GM18520 (cell line): ENCODE data around the gene ARHGAP40.
"Not testable (repeated sequence)": the region's sequence is repeated elsewhere in the genome, so short reads cannot be mapped to it uniquely, and the experiment has no call there.

ENCODE experiments used
- ATAC-seq: cut with Tn5 transposase; IDR thresholded peaks from one replicate; pipeline ENCODE4 v1.9.1; 2021; ENCODE audit not compliant: unreplicated experiment

The ARHGAP40 gene

DNA sequence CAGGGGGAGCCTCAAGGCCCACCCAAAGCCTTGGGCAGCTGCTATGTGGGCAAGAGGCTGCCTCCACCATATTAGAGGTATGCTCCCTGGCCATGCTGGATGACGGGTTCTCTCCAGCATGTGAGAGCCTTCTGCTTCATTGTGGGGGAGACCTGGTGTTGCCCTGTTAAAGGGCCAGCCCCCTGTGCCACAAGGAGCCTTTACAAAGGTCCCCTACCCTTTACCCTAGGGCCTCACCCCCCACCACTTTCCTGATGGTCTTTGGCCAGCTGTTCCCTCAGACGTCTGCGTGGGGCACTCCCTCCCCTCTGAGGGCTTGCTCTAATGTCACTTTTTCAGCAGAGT is 15.5 kb upstream of the ARHGAP40 start:
- ATAC-seq = no peak

DNA sequence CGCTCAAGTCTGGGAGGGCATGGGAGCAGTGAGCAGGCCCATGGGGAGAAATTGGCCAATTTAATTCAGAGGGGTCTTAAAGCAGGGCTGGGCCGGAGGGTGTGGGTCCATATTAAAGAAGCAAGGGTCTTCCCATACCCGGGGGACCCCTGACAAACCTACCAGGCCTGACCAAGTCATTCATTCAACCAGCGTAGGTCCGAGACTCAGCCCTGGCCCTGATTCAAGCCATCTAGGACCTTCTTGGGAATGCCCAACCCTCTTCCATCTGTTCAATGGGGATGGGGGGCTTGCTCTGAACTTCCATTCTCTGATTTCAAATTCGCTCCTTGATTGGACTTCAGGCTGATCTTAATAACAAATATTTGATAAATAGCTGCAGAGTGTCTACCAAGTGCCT is 13.3 kb upstream of the ARHGAP40 start:
- ATAC-seq = no peak

DNA sequence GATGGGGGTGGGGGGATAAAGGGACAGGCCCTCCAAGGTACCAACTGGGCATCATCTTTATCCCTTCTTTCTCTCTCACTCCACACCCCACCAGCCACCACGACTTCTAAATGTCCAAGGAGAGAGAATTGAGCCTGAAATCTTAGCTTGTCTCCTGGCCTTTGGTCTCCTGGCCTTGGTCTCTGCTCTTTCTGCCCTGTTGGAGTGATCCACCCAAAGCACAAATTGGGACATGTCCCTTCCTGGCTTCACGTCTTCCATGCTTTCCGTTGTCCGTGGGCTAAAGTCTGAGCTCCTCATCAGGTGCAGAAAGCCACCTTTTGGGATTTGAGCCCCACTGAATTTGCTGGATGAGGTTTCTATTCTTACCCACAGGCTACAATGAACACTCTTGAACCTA is 12.3 kb upstream of the ARHGAP40 start:
- no peak for ATAC-seq

DNA sequence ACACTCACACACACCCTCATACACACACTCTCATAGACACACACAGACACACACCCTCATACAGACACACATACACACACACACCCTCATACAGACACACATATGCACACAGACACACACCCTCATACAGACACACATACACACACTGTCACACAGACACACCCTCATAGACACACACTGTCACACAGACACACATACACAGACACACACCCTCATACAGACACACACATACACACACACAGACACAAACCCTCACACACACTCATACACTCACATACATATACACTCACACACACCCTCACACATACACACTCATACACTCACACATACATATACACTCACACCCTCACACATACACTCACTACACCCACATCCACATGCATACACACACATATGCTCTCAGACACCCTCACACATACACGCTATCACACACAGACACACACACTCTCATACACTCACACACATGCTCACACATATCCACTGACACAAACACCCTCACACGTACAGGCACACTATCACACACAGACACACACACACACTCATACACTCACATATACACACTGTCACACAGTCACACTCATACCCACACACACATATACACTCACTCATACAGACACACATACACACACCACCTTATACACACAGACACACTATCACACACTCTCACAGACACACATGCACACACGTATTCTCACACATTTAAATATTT is 11.5 kb upstream of the ARHGAP40 start:
- no peak for ATAC-seq

DNA sequence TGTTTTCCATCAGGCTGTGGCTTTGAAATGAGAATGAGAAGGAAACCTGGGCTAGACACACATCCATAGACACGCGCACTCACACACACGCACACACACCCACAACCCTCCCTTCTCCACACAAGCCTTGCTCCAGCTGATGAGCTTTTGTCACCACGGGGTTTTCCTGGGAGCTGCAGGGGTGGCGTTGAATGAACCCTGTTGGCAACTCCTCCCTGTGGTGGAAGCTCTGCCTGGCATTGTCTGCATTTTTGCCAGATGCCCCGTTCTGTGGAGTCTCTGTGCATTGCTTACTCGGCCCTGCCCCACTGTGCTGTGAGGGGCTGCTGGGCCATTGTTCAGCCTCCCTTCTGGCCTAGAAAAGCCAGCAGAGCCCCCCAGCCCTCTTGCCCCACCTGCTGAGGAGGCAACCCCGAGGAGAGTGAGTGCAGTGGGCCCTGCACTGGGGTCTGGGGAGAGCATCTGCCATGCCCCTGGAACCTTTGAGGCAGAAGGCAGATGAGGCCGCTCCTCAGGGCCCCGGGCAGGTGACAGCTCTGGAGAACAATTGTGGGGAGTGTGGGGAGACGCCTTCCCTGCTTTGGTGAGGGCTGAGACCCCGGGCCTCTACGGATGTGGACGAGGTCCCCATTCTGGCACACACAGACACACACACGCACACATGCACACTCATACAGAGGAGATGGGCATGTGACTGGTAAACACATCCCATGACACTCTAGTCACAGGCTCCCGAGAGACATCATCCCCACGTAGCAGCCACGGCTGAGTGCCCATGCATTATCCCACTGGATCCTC is 10.7 kb upstream of the ARHGAP40 start:
- no peak for ATAC-seq

DNA sequence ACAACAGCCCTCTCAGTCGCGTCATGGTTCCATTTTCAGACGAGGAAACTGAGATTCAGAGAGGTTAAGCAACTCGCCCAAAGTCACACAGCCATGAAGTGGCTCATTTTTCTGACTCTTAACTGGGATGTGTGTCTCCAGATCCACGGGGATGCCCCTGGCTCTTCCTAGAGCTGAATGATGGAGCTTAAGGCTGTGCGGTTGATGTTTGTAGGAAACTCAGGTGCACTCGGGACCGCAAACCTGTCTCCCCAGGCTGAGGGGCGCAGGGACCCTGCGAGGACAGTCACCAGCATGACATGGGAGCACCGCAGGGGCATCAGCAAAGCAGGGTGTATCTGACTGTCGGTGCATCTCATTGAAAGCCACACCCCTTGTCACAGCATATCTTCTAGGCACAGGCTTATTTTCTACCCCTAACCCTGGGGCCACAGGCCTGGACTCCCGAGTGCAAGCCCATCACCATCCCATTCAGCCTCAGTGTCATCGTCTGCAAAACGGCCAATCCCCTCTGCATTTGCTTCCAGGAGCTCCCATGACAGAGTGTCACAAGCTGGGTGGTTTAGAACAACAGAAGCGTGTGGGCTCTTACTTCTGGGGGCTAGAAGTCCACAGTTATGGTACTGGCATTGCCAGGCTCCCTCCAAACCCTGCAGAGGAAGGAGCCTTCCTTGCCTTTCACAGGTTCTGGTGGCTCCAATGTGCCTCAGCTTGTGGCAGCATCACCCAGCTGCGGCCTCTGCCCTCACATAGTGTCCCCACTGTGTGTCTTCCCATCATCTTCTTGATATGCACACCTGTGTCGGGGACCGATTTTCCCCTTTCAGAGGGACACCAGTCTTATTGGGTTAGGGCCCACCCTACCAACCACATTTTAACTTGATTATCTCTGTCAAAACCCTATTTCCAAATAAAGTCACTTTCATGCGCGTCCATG is 9.9 kb upstream of the ARHGAP40 start:
- ATAC-seq = no peak

DNA sequence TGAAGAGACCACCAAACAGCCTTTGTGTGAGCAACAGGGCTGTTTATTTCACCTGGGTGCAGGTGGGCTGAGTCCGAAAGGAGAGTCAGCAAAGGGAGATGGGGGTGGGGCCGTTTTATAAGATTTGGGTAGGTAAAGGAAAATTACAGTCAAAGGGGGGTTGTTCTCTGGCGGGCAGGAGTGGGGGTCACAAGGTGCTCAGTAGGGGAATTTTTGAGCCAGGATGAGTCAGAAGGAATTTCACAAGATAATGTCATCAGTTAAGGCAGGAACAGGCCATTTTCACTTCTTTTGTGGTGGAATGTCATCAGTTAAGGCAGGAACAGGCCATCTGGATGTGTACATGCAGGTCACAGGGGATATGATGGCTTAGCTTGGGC is 9.2 kb upstream of the ARHGAP40 start:
- ATAC-seq = not testable (repeated sequence)

DNA sequence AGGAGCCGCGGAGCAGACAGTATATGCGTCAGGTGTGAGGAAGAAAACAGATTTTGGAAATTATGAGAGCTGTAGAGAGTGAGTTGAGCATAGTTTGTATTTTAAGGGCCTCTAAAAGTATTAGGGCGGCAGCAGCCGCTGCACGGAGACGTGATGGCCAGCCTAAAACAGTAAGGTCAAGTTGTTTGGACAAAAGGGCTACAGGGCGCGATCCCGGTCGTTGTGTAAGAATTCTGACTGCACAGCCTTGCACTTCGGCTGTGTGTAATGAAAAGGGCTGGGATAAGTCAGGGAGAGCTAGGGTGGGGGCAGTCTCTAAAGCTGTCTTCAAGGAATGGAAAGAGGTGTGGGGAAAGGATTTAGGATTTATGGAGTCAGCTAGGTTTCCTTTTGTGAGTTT is 7.3 kb upstream of the ARHGAP40 start:
- ATAC-seq = not testable (repeated sequence)

DNA sequence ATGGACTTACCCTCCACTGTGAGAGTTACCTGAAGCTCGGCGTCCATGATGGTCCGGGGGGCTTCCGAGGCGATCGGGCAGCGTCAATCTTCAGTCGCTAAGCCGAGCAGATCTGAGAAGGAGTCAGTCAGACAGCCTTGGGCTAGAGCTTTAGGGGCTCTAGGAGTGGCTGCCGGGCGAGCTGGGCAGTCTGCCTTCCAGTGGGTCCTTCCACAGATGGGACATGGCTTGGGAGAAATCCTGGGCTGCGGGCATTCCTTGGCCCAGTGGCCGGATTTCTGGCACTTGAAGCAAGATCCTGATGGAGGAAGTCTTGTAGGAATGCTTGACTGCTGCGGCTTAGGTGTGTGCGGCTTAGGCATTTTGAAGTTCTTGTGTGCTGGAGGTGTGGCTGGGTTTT is 5.7 kb upstream of the ARHGAP40 start:
- ATAC-seq = not testable (repeated sequence)

DNA sequence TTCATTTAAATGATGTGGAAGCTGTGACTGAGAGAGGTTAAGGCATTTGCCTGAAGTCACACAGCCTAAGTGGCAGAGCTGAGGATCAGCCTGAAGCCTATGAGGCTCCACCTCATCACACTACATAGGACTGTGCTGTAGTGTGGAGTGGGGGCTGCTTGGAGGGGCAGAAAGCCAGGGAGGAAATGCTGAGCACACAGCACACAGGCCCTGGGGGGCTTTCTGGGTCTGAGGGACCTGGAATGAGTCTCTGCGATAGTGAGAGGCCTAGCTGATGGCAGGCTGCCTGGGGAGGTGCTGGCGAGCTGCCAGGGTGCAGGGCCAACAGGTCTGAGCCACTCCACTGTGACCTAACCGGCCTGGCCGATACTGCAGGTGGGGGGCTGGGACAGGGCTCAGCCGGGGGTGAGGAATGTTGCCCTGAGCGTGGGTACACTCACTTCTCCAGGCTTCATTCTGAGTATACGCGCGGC is 2.2 kb upstream of the ARHGAP40 start:
- no peak for ATAC-seq

DNA sequence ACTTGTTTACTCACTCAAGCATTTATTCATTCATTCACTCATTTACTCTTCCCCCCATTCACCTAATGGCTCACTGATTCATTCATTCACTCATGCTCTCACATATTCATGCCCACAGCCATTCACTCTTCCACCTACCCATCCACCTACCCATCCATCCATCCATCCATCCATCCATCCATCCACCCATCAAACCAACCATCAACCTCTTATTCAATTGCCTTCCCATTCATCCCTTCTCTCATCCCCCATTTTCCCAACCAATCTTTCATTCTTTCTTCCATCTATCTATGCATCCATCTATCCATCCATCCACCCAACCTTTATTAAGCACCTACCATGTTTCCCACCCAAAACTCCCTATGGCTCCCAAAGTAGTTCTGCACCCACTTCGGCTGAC is 1.6 kb upstream of the ARHGAP40 start:
- ATAC-seq = no peak

DNA sequence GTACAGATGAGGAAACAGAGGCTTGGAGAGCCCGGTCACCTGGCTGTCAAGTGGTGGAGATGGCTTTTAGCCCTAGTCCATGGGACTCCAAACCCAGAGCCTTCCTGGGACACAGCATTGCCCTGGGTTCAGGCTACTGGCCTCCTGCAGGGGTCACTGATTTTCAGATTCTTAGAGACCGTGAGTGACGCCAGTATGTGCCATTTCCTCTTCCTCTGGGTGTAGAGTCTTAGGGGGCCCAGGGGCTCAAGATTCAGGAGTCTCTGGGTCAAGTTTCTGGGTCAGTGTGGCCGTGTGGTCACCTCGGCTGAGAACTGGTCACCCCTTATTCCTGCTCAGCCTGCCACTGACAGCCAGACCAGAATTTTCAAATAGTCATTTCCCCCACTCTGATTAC is 574 bp downstream of the ARHGAP40 start:
- no peak for ATAC-seq

DNA sequence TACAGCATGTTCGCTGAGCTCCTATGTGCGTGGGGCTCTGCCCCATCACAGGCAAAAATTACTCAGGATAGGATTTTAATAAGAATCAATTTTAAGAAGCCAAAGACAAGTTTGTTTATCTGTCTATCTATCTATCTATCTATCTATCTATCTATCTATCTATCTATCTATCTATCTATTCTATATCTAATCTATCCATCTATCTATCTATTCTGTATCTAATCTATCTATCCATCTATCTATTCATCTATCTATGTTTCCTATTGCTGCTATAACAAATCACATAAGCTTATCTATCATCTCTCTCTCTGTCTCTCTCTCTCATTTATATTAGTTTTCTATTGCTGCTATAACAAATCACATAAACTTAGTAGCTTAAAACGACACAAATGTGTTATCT is 1.7 kb downstream of the ARHGAP40 start:
- no peak for ATAC-seq

DNA sequence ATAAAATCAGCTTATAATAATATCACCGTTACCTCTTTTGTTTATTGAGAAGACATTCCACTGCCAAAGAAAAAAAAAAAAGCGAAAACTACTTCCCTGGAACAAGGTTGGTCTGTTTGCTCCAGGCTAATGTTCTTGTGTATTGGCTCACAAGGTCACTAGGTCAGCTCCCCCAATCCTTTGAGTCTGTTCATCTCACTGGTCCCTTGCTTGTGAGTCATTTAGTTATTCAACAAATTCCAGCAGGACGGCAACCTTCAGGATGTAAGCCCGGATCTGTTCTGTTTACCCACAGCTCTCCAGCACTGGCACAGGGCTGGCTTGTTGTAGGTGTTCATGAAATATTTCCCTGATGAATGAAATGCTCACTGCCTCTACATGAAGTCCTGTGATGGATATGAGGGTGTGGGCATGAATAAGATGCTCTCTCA is 3.3 kb downstream of the ARHGAP40 start:
- ATAC-seq = no peak

DNA sequence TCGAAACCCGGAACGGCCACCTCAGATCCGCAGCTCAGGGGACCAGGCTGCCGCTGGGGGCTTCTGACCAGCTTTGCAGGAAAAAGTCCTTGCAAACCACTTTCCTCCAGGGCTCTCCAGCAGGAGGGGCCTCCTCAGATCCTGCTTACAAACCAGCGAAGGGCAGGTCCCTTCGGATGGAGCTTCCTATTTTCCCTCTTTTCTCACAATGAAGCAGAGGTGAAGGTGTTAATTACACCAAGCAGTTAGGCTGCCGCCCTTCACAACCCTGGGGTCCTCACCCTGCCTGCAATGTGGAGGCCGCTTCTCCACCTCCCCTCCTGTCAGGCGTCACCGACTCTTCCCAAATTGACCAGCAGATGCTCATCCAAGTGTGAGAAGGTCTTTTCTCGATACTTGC is 5.7 kb downstream of the ARHGAP40 start:
- ATAC-seq = no peak

DNA sequence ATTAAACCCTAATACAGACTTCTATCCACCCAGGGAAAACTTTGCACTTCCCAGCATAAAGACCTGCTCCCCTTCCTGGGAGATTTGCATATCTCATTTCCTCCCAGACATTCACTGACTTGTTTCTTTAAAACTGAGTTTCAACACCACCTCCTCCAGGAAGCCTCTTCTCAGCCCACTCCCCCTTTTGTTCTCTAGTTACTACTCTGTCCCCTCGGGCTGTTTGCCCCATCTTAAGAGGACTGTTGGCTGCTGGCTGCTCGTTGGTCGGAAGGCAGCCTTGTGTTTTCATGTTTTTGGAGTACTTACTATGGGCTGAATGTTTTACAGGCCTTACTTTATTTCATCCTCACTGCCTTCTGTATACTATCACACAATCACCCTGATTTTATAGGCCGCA is 6.6 kb downstream of the ARHGAP40 start:
- no peak for ATAC-seq

DNA sequence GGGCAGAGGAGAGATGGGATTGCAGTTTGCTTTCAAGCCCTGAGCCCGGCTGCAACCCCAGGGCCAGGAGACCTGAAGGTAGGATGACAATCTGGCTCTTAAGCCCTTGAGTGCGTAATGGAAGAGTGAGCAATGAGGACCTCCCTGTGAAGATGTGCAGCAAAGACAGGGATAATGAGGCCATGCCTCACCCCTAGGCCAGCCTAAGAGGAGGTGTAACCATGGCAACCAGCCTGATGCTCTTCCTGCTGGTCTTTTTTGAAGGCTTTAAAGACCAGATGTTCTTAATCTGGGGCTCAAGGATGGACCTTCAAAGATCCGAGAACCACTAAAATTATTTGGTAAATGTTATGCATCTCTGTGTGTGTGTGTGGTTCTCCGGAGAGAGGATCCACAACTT is 8.2 kb downstream of the ARHGAP40 start:
- ATAC-seq = no peak

DNA sequence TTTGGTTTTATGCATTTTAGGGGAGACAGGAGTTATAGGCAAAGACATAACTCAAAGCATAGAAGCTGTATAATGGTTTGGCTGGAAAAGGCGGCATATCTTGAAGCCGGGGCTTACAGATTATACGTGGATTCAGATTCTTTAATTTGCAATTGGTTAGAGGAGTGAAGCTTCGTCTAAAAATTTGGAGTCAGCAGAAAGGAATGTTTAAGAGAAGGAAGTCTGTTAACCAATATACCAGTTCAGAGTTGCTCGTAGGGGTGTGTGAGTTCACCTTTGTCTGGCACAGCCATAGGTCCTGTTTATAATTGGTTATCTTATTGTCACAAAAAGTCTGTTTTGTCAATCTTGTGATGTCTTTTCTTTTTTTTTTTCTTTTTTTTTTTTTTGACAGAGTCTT is 8.9 kb downstream of the ARHGAP40 start:
- no peak for ATAC-seq

DNA sequence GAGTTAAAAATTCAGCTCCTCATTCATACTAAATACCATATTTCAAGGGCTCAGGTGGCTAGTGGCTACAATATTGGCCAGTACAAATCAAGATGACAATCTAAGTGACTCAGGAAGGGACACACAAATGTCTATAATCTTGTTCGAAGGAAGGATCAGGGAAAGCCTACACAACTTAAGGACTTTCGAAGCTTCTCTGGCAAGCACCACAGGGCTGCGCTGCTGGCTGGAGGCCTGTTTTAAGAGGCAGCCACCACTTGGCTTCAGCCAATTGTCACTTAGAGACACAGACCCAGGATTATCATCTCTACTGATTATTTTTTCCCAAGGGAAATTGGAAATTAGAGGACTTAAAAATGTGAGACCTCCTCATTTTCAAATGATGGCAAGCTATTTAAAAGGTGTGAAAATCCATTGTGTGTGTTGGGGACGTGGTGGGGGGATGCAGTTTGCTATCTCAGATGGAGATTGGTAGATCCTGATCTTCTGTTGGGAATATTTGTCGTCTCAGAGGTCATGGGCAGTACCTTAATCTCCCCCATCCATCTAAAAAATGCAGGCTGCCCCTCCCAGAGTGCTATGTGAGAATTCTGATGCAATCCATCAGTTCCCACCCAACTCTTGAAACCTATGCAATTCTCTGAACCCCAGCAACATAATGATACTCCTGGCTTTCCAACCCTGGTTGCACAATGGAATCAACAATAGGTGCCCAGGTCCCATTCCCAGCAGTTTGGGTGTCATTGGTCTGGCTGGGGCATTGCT is 11.3 kb downstream of the ARHGAP40 start:
- ATAC-seq = no peak

DNA sequence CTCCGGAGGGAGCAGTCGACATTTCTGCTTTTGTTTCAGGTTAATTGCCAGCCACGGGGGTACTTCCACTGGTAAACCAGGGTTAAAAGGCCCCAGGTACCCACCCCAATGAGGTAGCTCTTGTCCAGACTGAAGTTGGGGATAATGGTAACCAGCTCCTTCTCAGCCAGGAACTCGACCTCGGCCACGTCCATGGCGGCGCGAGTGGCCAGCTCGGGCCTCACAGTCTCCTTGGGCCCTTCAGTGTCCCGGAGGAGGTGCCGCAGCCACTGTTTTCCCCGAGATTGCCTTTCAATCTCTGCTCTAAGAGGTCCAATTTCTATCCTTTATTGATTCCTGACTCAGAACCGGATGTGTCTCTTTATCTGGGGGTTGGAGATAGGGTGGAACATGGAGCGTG is 13.7 kb downstream of the ARHGAP40 start:
- ATAC-seq = no peak

DNA sequence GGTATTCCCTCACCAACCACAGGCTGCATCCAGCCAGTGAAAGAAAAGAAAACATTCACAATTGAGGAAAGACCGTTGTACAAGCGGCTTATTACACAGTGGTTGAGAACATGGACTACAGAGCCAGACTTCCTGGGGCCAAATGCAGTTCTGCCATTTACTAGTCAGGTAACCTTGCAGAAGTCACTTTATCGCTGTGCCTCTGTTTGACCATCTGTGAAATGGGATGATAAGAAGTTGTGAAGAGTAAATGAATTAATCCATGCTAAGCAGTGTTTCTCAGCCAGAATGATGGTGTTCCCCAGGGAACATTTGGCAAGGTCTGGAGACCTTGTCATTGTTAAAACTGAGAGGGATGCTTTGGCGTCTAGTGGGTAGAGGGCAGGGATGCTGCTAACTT is 14.8 kb downstream of the ARHGAP40 start:
- no peak for ATAC-seq
